T-helper 1 cell treated with Interleukin-12 subunit alpha and Interleukin-12 subunit beta and Interleukin-4 antibody, amounts not matched to agents 30 ng/mL and 1 ng/mL, for 36 hours (primary cell): Measurements from ENCODE around the gene MATN1. TPM values are rescaled to one million over a fixed set of nuclear protein-coding genes. Genes with fewer than 3 reads are reported as not detected.

Experiments
- intact Hi-C: fragments of 100-400 bp; cut with micrococcal nuclease; formaldehyde crosslinking; loops from one replicate; pipeline ENCODE4 v1.15.1; 2024
- total RNA-seq: library from RNA; stranded (reverse); gene quantifications from 2 replicates; pipeline ENCODE4 v1.2.3, GENCODE V29; 2022

The MATN1 gene
- total RNA-seq, 1 donor from 2014 or later, result not detected

- intact Hi-C loops, result no loop called here
Observed at GRCh38 chr1:30734106-30734505, 10.7 kb upstream of the MATN1 start.

- intact Hi-C loops, result no loop called here
Observed at GRCh38 chr1:30733493-30733892, 10.1 kb upstream of the MATN1 start.

GRCh38 chr1:30732277-30732996, 9.1 kb upstream of the MATN1 start:
- intact Hi-C loops, result no loop called here

- intact Hi-C loops, result no loop called here
Observed at GRCh38 chr1:30731806-30732276, 8.5 kb upstream of the MATN1 start.

- intact Hi-C loops, result no loop called here
Observed at GRCh38 chr1:30731109-30731805, 7.9 kb upstream of the MATN1 start.

GRCh38 chr1:30730346-30731108, 7.1 kb upstream of the MATN1 start:
- intact Hi-C loops, result no loop called here

- intact Hi-C loops, result no loop called here
Observed at GRCh38 chr1:30729901-30730300, 6.5 kb upstream of the MATN1 start.

- intact Hi-C loops, result no loop called here
Observed at GRCh38 chr1:30728832-30729638, 5.7 kb upstream of the MATN1 start.

GRCh38 chr1:30728340-30728739, 5.0 kb upstream of the MATN1 start:
- intact Hi-C loops, result no loop called here

- intact Hi-C loops, result no loop called here
Observed at GRCh38 chr1:30727824-30728223, 4.4 kb upstream of the MATN1 start.

- intact Hi-C loops, result no loop called here
Observed at GRCh38 chr1:30726773-30727684, 3.6 kb upstream of the MATN1 start.

- intact Hi-C loops, result no loop called here
Observed at GRCh38 chr1:30726236-30726635, 2.9 kb upstream of the MATN1 start.

- intact Hi-C loops, result no loop called here
Observed at GRCh38 chr1:30725450-30726095, 2.2 kb upstream of the MATN1 start.

- intact Hi-C loops, result no loop called here
Observed at GRCh38 chr1:30724655-30725421, 1.5 kb upstream of the MATN1 start.

- intact Hi-C loops, result no loop called here
Observed at GRCh38 chr1:30724175-30724574, 790 bp upstream of the MATN1 start.

GRCh38 chr1:30721812-30722537, 1.4 kb downstream of the MATN1 start:
- intact Hi-C loops, result no loop called here

- intact Hi-C loops, result no loop called here
Observed at GRCh38 chr1:30721341-30721793, 2.0 kb downstream of the MATN1 start.
